Uterus (tissue), 2 donors: ENCODE results near the gene CGN.

Experiments
- POLR2A ChIP-seq, 2 donors: fragments of 450-650 bp; IDR thresholded peaks; one replicate each; pipeline ENCODE4 v1.6.1; 2016; ENCODE audit warnings: antibody characterized with exemption in 2 of 2, mild to moderate bottlenecking in 1 of 2, moderate library complexity in 1 of 2
- TF ChIP-seq, protein P1 (sequence below), 4 experiments: fragments of 200-600 bp in 2 of 4; fragments of 450-650 bp in 2 of 4; sonication (generic) in 2 of 4; IDR thresholded peaks; one replicate each; pipeline ENCODE4 v1.5.1; 2016 to 2019; ENCODE audit warnings: antibody characterized with exemption in 4 of 4, mild to moderate bottlenecking in 2 of 4, moderate library complexity in 1 of 4

DNA sequence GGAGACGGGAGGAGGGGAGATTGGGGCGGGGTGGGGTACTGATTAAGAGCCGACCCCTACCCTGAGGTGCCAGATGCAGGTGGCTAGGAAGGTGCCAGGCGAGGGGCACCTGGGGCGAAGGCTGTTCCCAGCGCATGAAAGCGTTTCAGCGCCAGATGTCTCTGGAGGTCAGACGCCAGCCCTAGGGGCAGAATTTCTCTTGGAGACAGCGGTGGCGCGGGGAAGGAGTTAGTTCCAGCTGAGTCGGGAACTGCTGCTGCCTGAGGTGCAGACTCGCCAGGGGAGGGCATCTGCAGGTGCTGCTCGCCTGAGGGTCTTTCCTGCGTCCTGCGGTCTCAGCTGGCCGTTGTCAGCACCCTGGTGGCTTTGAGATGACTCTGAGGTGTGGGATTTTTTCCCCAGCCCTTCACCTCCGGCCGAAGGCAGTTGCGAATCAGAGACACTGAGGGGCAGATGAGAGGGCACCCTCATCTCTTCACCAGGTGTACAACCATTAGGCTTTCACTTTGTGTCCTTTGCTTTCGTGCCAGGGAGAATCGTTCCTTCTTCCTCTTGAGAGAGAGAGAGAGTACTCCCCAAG, 539 bp downstream of the CGN start:
- TF ChIP-seq, protein P1, sequence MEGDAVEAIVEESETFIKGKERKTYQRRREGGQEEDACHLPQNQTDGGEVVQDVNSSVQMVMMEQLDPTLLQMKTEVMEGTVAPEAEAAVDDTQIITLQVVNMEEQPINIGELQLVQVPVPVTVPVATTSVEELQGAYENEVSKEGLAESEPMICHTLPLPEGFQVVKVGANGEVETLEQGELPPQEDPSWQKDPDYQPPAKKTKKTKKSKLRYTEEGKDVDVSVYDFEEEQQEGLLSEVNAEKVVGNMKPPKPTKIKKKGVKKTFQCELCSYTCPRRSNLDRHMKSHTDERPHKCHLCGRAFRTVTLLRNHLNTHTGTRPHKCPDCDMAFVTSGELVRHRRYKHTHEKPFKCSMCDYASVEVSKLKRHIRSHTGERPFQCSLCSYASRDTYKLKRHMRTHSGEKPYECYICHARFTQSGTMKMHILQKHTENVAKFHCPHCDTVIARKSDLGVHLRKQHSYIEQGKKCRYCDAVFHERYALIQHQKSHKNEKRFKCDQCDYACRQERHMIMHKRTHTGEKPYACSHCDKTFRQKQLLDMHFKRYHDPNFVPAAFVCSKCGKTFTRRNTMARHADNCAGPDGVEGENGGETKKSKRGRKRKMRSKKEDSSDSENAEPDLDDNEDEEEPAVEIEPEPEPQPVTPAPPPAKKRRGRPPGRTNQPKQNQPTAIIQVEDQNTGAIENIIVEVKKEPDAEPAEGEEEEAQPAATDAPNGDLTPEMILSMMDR (IDR thresholded peaks at IDR 0.05), result no peak
- no peak for TF ChIP-seq POLR2A (IDR thresholded peaks at IDR 0.05)
